Esophagus squamous epithelium (tissue), 4 donors: ENCODE data around the gene ARMH3.

Source experiments
- CTCF ChIP-seq, 6 experiments: fragments of 450-650 bp in 4 of 6; fragments of 200-600 bp in 2 of 6; sonication (generic) in 2 of 6; IDR thresholded peaks; one replicate each; pipeline ENCODE4 v1.5.1; 2016 to 2019; ENCODE audit warnings: antibody characterized with exemption in 6 of 6, mild to moderate bottlenecking in 4 of 6, moderate library complexity in 4 of 6
- POLR2A ChIP-seq, 4 donors: fragments of 450-650 bp; IDR thresholded peaks; one replicate each; pipeline ENCODE4 v1.6.1; 2017; ENCODE audit warnings: antibody characterized with exemption in 4 of 4, mild to moderate bottlenecking in 4 of 4, moderate library complexity in 3 of 4

GRCh38 chr10:101905251-101905650, 150.7 kb downstream of the ARMH3 start:
- TF ChIP-seq CTCF (IDR thresholded peaks at IDR 0.05) (no peak), POLR2A (IDR thresholded peaks at IDR 0.05) (no peak)
